PFSK-1 (cell line): ENCODE measurements around the gene DDX46.

Experiments used
- FOXP2 ChIP-seq: optimal IDR thresholded peaks from 2 replicates; pipeline ENCODE3; 2011; ENCODE audit warnings: borderline replicate concordance, control low read depth, inconsistent platforms; ENCODE audit not compliant: insufficient read depth; ENCODE audit errors: extremely low read length, extremely low read depth
- POLR2AphosphoS5 ChIP-seq: IDR thresholded peaks from 2 replicates; pipeline ENCODE4 v1.6.1; 2012; ENCODE audit warnings: low read depth, mild to moderate bottlenecking, control low read depth, low read length, moderate library complexity
- SIN3A ChIP-seq: IDR thresholded peaks from 2 replicates; pipeline ENCODE4 v1.6.1; 2012; ENCODE audit warnings: mild to moderate bottlenecking, low read length, moderate library complexity, borderline replicate concordance; ENCODE audit not compliant: insufficient read depth
- TAF1 ChIP-seq: IDR thresholded peaks from 2 replicates; pipeline ENCODE4 v1.6.1; 2012; ENCODE audit warnings: low read length, control low read depth, borderline replicate concordance; ENCODE audit not compliant: insufficient read depth
- TF ChIP-seq, protein P1 (sequence below), 2 experiments: IDR thresholded peaks; 2 replicates each; pipeline versions ENCODE4 v1.6.1 to v1.8.0; 2011 to 2012; ENCODE audit warnings: low read depth in 2 of 2, low read length in 2 of 2, control low read depth in 1 of 2, inconsistent platforms in 1 of 2, mild to moderate bottlenecking in 1 of 2, moderate library complexity in 1 of 2; ENCODE audit not compliant: insufficient read depth in 1 of 2

DNA sequence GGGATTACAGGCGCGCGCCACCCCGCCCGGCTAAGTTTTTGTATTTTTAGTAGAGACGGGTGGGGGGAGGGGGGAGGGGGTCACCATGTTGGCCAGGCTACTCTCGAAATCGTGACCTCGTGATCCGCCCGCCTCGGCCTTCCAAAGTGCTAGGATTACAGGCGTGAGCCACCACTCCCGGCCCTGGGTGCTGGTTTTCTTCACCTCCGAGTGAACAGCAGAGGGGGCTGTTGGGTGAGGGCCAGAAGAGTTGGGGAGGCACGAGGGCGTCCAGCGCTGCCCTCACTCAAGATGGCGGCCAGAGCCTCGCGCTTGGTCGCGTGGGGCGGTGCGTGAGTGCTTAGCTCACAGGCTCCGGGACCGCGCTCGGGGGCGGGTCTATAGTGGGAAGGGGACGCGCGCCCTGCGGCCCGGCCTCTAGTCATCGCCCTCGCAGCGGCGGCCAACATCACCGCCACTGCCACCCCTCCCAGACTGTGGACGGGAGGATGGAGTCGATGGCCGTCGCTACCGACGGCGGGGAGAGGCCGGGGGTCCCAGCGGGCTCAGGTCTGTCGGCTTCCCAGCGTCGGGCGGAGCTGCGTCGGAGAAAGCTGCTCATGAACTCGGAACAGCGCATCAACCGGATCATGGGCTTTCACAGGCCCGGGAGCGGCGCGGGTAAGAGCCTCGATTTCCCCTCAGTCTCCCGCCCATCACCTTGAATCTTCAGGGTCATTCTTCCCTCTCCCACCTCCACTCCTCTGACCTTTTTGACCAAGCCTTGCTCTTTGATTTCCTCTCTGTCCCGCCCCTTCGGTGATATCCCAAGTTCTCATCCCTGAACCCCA lies 20.2 kb upstream of the DDX46 start, which contains the start of gene CAMLG:
- TF ChIP-seq TAF1, result peak; percentile 81; the same call in 1 of the 2 replicates
- TF ChIP-seq POLR2AphosphoS5, result peak; percentile 77
- TF ChIP-seq SIN3A, result peak; percentile 74; the same call in 1 of the 2 replicates
- TF ChIP-seq, protein P1, sequence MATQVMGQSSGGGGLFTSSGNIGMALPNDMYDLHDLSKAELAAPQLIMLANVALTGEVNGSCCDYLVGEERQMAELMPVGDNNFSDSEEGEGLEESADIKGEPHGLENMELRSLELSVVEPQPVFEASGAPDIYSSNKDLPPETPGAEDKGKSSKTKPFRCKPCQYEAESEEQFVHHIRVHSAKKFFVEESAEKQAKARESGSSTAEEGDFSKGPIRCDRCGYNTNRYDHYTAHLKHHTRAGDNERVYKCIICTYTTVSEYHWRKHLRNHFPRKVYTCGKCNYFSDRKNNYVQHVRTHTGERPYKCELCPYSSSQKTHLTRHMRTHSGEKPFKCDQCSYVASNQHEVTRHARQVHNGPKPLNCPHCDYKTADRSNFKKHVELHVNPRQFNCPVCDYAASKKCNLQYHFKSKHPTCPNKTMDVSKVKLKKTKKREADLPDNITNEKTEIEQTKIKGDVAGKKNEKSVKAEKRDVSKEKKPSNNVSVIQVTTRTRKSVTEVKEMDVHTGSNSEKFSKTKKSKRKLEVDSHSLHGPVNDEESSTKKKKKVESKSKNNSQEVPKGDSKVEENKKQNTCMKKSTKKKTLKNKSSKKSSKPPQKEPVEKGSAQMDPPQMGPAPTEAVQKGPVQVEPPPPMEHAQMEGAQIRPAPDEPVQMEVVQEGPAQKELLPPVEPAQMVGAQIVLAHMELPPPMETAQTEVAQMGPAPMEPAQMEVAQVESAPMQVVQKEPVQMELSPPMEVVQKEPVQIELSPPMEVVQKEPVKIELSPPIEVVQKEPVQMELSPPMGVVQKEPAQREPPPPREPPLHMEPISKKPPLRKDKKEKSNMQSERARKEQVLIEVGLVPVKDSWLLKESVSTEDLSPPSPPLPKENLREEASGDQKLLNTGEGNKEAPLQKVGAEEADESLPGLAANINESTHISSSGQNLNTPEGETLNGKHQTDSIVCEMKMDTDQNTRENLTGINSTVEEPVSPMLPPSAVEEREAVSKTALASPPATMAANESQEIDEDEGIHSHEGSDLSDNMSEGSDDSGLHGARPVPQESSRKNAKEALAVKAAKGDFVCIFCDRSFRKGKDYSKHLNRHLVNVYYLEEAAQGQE (IDR thresholded peaks at IDR 0.05; ENCODE audit: insufficient read depth in 1 of 2, low read depth in 2 of 2, low read length in 2 of 2), result no peak
- TF ChIP-seq FOXP2, result peak; percentile 96
